ENCODE results near the gene TXNDC16. TPM values are rescaled to one million over a fixed set of nuclear protein-coding genes. Genes with fewer than 3 reads are reported as not detected.

TXNDC16 gene
- total and polyA plus RNA-seq, 2 donors (not counting 3 experiments of a cell fraction or from before 2014, with no cell fraction given), result 2.3 to 4.5 TPM

GRCh38 chr14:52429451-52429850 lies 122.9 kb downstream of the TXNDC16 start:
- Histone ChIP-seq H3K9me1 (replicated peaks; ENCODE audit: control insufficient read depth, extremely low read depth, insufficient read depth, low read length) (no peaks in the 10 kb centered on the region), H3K9me3 (replicated peaks; ENCODE audit: control insufficient read depth, insufficient read depth, low read length) (no peaks in the 10 kb centered on the region), H3K79me2 (ENCODE audit: control insufficient read depth, insufficient read depth, low read length) (no peaks in the 10 kb centered on the region), H3K9ac (replicated peaks; ENCODE audit: extremely low read depth, insufficient read depth, low read length) (no peak overlapping the region), H3K4me2 (ENCODE audit: insufficient read depth, low read length) (no peak overlapping the region), H3K4me3 (replicated peaks in 1 of 3; ENCODE audit: insufficient read depth in 1 of 3, low read depth in 1 of 3, low read length in 3 of 3) (no peak overlapping the region), H3K27me3 (ENCODE audit: control insufficient read depth in 2 of 2, insufficient read depth in 2 of 2, low read length in 2 of 2) (no peaks in the 10 kb centered on the region), H3K27ac (ENCODE audit: insufficient read depth, low read depth, low read length) (no peak overlapping the region), H4K20me1 (replicated peaks; ENCODE audit: control insufficient read depth, extremely low read depth, insufficient read depth, low read length) (no peaks in the 10 kb centered on the region), H2AFZ (ENCODE audit: low read depth, low read length) (no peak overlapping the region), H3K36me3 (ENCODE audit: control insufficient read depth in 2 of 2, extremely low read depth in 1 of 2, insufficient read depth in 2 of 2, low read length in 2 of 2) (no peaks in the 10 kb centered on the region), H3K4me1 (ENCODE audit: control insufficient read depth, extremely low read depth, insufficient read depth, low read length) (no peaks in the 10 kb centered on the region)
- FAIRE-seq (no peak), DNase-seq (ENCODE audit: low read depth, low spot score) (no peak)
- ChIA-PET POLR2A (no interaction called here), CTCF (no interaction called here)
- intact Hi-C loops (cut with micrococcal nuclease), result no loop called here
- TF ChIP-seq JUN (IDR thresholded peaks at IDR 0.05; ENCODE audit: borderline replicate concordance, insufficient read depth, insufficient read length, low read depth), result no peak
- dilution Hi-C loops (cut with MboI; ENCODE audit: extremely low pct_ligation_motif_present, low sequenced_read_pairs), result no loop called here
- no TSS peak for BruUV-seq (replicated peaks)

DNA sequence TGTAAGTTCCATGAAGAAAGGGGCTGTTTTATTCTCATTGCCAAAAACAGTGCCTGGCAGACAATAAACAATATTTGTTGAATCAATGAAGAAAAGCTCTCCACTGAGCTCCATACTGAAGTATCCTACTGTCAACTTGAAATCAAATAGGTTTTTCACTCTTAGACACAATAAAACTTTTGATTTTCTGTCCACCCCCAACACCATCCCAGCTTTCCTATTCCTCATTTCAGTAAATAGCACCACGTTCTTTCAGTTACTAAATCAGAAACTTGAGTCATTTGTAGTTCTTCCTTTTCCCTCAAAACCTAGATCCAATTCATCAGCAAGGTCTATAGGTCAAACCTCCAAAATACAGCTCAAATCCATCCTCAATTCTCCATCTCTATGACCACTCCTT lies 124.8 kb downstream of the TXNDC16 start:
- no peaks in the 10 kb centered on the region for H3K9me3 ChIP-seq (replicated peaks; ENCODE audit: control insufficient read depth, insufficient read depth, low read length)
- TF ChIP-seq FOS (IDR thresholded peaks at IDR 0.05; ENCODE audit: borderline replicate concordance, insufficient read depth, low read length), result no peak
- TF ChIP-seq MAX (IDR thresholded peaks at IDR 0.05; ENCODE audit: insufficient read depth, insufficient read length), result no peak
- TF ChIP-seq MYC (IDR thresholded peaks at IDR 0.05; ENCODE audit: low read depth, low read length), result no peak
- TF ChIP-seq, protein P1, sequence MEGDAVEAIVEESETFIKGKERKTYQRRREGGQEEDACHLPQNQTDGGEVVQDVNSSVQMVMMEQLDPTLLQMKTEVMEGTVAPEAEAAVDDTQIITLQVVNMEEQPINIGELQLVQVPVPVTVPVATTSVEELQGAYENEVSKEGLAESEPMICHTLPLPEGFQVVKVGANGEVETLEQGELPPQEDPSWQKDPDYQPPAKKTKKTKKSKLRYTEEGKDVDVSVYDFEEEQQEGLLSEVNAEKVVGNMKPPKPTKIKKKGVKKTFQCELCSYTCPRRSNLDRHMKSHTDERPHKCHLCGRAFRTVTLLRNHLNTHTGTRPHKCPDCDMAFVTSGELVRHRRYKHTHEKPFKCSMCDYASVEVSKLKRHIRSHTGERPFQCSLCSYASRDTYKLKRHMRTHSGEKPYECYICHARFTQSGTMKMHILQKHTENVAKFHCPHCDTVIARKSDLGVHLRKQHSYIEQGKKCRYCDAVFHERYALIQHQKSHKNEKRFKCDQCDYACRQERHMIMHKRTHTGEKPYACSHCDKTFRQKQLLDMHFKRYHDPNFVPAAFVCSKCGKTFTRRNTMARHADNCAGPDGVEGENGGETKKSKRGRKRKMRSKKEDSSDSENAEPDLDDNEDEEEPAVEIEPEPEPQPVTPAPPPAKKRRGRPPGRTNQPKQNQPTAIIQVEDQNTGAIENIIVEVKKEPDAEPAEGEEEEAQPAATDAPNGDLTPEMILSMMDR (IDR thresholded peaks at IDR 0.05; ENCODE audit: extremely low read depth in 1 of 2, insufficient read depth in 1 of 2, low read depth in 1 of 2, low read length in 2 of 2), result no peak
- no peak for TF ChIP-seq JUN (IDR thresholded peaks at IDR 0.05; ENCODE audit: borderline replicate concordance, insufficient read depth, insufficient read length, low read depth)
- TF ChIP-seq EZH2 (IDR thresholded peaks at IDR 0.05; ENCODE audit: borderline replicate concordance, low read depth, low read length, severe bottlenecking), result no peak
- no peak for TF ChIP-seq POLR2AphosphoS5 (IDR thresholded peaks at IDR 0.05; ENCODE audit: insufficient read depth, low read depth, low read length)
- TF ChIP-seq POLR2A (IDR thresholded peaks at IDR 0.05; ENCODE audit: low read depth, low read length), result no peak
- TF ChIP-seq GATA2 (IDR thresholded peaks at IDR 0.05; ENCODE audit: insufficient read depth, insufficient read length, low read depth, low read length), result no peak
- H3K27me3 ChIP-seq (ENCODE audit: control insufficient read depth in 2 of 2, insufficient read depth in 2 of 2, low read length in 2 of 2), result no peaks in the 10 kb centered on the region
- no peaks in the 10 kb centered on the region for H4K20me1 ChIP-seq (replicated peaks; ENCODE audit: control insufficient read depth, extremely low read depth, insufficient read depth, low read length)
- H3K79me2 ChIP-seq (ENCODE audit: control insufficient read depth, insufficient read depth, low read length), result no peaks in the 10 kb centered on the region
- no peak overlapping the region for H3K4me2 ChIP-seq (ENCODE audit: insufficient read depth, low read length)
- intact Hi-C loops (cut with micrococcal nuclease) (no loop called here), dilution Hi-C loops (cut with MboI; ENCODE audit: extremely low pct_ligation_motif_present, low sequenced_read_pairs) (no loop called here)
- FAIRE-seq (no peak), DNase-seq (ENCODE audit: low read depth, low spot score) (no peak)
- H3K4me1 ChIP-seq (ENCODE audit: control insufficient read depth, extremely low read depth, insufficient read depth, low read length), result no peaks in the 10 kb centered on the region
- no peak overlapping the region for H2AFZ ChIP-seq (ENCODE audit: low read depth, low read length)
- no TSS peak for BruUV-seq (replicated peaks)
- H3K27ac ChIP-seq (ENCODE audit: insufficient read depth, low read depth, low read length), result no peak overlapping the region
- no peaks in the 10 kb centered on the region for H3K9me1 ChIP-seq (replicated peaks; ENCODE audit: control insufficient read depth, extremely low read depth, insufficient read depth, low read length)
- H3K36me3 ChIP-seq (ENCODE audit: control insufficient read depth in 2 of 2, extremely low read depth in 1 of 2, insufficient read depth in 2 of 2, low read length in 2 of 2), result no peaks in the 10 kb centered on the region
- POLR2A ChIA-PET, result no interaction called here
- CTCF ChIA-PET, result interaction anchor here (0.6 to 1.1 kb wide), 3 partner anchors 26 to 124 kb away, joined by 4 read pairs; no protein-coding TSS in a partner anchor
- no peak overlapping the region for H3K4me3 ChIP-seq (replicated peaks in 1 of 3; ENCODE audit: insufficient read depth in 1 of 3, low read depth in 1 of 3, low read length in 3 of 3)
- H3K9ac ChIP-seq (replicated peaks; ENCODE audit: extremely low read depth, insufficient read depth, low read length), result no peak overlapping the region
